Colonic mucosa (tissue), 4 donors: ENCODE results near the gene SMIM5. TPM values are rescaled to one million over a fixed set of nuclear protein-coding genes. Genes with fewer than 3 reads are reported as not detected.

ENCODE experiments used
- DNase-seq: peaks from one replicate; pipeline ENCODE4 v3.0.0-alpha.2; 2020
- H3K27ac ChIP-seq: fragments of 200-600 bp; one replicate; pipeline ENCODE4 v1.8.0; 2021
- H3K27me3 ChIP-seq: fragments of 200-600 bp; one replicate; pipeline ENCODE4 v1.8.0; 2021
- H3K36me3 ChIP-seq: fragments of 200-600 bp; one replicate; pipeline ENCODE4 v1.8.0; 2021
- H3K4me1 ChIP-seq: fragments of 200-600 bp; one replicate; pipeline ENCODE4 v1.8.0; 2021; ENCODE audit warnings: mild to moderate bottlenecking
- H3K4me3 ChIP-seq: fragments of 200-600 bp; one replicate; pipeline ENCODE4 v1.8.0; 2021
- H3K9ac ChIP-seq, 2 donors: one replicate each; pipeline ENCODE4 v1.7.0; 2013; ENCODE audit warnings: control low read depth in 2 of 2, low read depth in 2 of 2, low read length in 2 of 2
- H3K9me3 ChIP-seq: fragments of 200-600 bp; one replicate; pipeline ENCODE4 v1.8.0; 2021
- intact Hi-C: fragments of 100-400 bp; cut with DNase I; formaldehyde crosslinking; loops from one replicate; pipeline ENCODE4 v1.14.1; 2022
- total RNA-seq, 2 donors: library from RNA; stranded (reverse); fragmentation: NEBNext Ultra II Directional in 1 of 2; extraction: Animal tissue kit (Norgen Biotek cat#: 25700) in 1 of 2; gene quantifications; one replicate each; pipeline ENCODE4 v1.2.1, GENCODE V29; 2021
- TF ChIP-seq, protein P1 (sequence below): fragments of 200-600 bp; IDR thresholded peaks from one replicate; pipeline ENCODE4 v1.8.0; 2022; ENCODE audit warnings: antibody characterized with exemption, mild to moderate bottlenecking
- donor health status: healthy.
- donor health status: DM: no; HTN: no; CAD: no.
- donor health status: DM: no; HTN: no; CAD: no.

The SMIM5 gene
- total RNA-seq, 2 donors from 2014 or later, result 5.1 to 39.9 TPM

DNA sequence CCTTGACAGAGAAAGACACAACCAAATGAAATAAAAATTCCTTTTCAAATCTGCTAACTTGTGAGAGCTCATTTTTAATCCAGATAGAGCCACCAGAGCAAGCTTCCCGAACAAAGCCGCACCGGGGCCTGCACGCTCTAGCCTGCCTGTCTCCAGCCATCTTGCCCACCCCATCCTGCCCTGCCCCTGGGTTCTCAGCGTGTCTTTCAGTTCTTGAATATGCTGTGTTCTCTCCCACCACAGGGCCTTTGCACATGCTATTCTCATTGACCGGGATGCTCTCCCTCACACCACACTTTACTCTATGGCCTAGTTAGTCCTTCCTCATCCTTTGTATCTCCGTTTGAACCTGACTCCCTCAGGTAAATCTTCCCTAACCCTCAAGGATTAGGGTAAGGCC is 14.7 kb downstream of the SMIM5 start:
- no peak for DNase-seq
- H3K27me3 ChIP-seq, result no peaks in the 10 kb centered on the region
- intact Hi-C loops, result no loop called here
- no peaks in the 10 kb centered on the region for H3K36me3 ChIP-seq
- no peak overlapping the region for H3K27ac ChIP-seq
- H3K4me3 ChIP-seq, result no peak overlapping the region
- no peaks in the 10 kb centered on the region for H3K9me3 ChIP-seq
- H3K9ac ChIP-seq, result no peak overlapping the region
- no peaks in the 10 kb centered on the region for H3K4me1 ChIP-seq
- TF ChIP-seq, protein P1, sequence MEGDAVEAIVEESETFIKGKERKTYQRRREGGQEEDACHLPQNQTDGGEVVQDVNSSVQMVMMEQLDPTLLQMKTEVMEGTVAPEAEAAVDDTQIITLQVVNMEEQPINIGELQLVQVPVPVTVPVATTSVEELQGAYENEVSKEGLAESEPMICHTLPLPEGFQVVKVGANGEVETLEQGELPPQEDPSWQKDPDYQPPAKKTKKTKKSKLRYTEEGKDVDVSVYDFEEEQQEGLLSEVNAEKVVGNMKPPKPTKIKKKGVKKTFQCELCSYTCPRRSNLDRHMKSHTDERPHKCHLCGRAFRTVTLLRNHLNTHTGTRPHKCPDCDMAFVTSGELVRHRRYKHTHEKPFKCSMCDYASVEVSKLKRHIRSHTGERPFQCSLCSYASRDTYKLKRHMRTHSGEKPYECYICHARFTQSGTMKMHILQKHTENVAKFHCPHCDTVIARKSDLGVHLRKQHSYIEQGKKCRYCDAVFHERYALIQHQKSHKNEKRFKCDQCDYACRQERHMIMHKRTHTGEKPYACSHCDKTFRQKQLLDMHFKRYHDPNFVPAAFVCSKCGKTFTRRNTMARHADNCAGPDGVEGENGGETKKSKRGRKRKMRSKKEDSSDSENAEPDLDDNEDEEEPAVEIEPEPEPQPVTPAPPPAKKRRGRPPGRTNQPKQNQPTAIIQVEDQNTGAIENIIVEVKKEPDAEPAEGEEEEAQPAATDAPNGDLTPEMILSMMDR, result no peak

DNA sequence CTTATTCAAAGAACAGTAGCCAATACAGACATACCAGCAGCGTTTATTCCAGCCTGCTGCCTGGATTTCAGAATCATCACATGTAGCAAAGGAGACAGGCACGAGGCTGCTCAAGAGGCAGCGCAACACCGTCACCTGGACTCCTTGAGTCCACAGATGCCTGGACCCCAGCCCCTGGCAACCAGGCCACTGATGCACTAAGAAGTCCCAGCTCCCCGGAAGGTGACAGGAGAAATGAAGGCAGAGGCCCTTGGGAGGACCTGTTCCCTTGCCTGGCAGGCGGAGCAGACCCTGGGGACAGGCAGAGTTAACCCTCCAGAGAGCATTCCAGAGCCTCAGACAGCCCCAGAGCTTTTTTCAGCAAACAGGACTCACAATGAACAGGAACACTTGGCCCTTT is 16.5 kb downstream of the SMIM5 start:
- Histone ChIP-seq H3K9ac (no peak overlapping the region), H3K4me3 (no peak overlapping the region), H3K36me3 (no peaks in the 10 kb centered on the region), H3K27ac (no peak overlapping the region), H3K9me3 (no peaks in the 10 kb centered on the region), H3K27me3 (no peaks in the 10 kb centered on the region), H3K4me1 (no peaks in the 10 kb centered on the region)
- DNase-seq, result no peak
- intact Hi-C loops, result no loop called here
- TF ChIP-seq, protein P1, result no peak

DNA sequence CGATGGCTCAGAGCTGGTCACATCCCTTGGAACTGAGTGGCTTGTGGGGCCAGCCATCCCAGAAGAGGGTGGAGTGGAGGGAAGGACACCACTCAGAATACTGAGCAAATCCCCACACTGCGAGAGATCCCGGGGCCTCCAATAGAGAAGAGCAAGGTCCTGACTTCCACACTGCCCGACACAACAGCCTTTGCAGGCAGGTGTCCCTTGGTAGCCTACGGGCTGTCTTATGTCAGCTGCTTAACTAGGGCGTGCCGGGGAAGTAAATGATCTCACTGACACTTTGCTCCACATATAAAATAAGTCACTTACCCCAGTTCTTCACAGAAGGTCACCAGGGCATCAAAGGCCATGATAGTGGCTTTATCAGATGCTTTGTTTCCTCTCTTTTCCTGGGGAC is 17.6 kb downstream of the SMIM5 start:
- intact Hi-C loops, result no loop called here

DNA sequence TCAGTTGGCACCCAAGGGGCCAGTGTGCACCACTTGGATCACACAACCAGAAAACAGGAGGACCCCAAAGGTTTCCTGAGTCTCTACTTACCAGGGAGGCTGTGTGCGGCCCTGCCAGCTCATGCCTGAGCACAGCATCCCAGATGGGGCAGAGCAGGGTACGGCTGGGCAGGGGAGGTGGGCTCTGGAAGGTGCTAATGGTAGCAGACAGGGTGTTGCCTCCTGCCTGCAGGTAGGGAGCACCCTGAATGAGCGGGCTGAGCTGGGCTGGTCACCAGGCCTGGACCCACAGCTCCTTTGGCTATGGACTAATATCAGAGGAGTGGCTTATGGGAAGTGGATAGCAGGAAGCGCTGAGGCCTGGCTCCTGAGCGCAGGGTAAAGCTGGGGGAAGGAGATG is 19.1 kb downstream of the SMIM5 start:
- TF ChIP-seq, protein P1, result no peak
- Histone ChIP-seq H3K9ac (no peak overlapping the region), H3K9me3 (no peaks in the 10 kb centered on the region), H3K27me3 (no peaks in the 10 kb centered on the region), H3K4me1 (no peaks in the 10 kb centered on the region), H3K4me3 (no peak overlapping the region), H3K27ac (no peak overlapping the region), H3K36me3 (no peaks in the 10 kb centered on the region)
- no peak for DNase-seq
- intact Hi-C loops, result no loop called here

More for the DNA sequence above, 17.6 kb downstream of the SMIM5 start:
- Histone ChIP-seq H3K27me3 (no peaks in the 10 kb centered on the region), H3K4me1 (no peaks in the 10 kb centered on the region), H3K27ac (no peak overlapping the region), H3K36me3 (no peaks in the 10 kb centered on the region), H3K9me3 (no peaks in the 10 kb centered on the region), H3K9ac (no peak overlapping the region), H3K4me3 (no peak overlapping the region)
- no peak for DNase-seq
- TF ChIP-seq, protein P1, result no peak

DNA sequence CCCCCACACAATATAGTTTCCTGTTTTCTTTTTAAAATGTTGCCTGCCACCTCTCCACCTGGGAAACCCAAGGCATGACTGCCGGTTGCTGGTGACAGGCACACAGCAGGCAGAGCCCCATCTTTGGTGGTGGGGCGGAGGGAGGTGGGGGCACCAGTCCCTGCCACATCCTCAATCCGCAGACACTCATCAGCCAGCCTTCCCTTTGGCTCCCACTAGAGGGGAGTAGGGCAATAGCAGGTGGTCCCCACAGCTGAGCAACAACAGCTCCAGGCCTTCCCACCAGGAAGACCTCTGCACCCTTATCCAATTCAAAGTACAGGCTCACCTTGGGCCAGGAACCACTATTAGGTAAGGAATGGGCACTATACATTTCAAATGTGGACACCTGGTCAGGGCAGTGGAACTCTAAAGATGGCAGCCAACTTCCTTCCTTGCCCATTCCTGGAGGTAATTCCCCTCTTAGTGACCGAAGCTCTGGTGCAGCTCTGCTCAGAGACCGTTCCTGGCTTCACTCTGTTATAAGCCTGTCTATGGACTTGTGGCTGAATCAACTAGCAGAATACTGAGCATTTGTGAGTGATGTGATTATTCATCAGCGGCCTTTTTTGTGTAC is 19.8 kb downstream of the SMIM5 start:
- Histone ChIP-seq H3K27ac (no peak overlapping the region), H3K4me3 (no peak overlapping the region), H3K4me1 (no peaks in the 10 kb centered on the region), H3K9ac (no peak overlapping the region), H3K27me3 (no peaks in the 10 kb centered on the region), H3K36me3 (no peaks in the 10 kb centered on the region), H3K9me3 (no peaks in the 10 kb centered on the region)
- TF ChIP-seq, protein P1, result peak; percentile 48
- intact Hi-C loops, result no loop called here
- no peak for DNase-seq
